Glutamatergic neuron (in vitro differentiated cells): Measurements from ENCODE around the gene LRRC26. TPM values are rescaled to one million over a fixed set of nuclear protein-coding genes. Genes with fewer than 3 reads are reported as not detected.

ENCODE experiments used
- DNase-seq: peaks from one replicate; pipeline ENCODE4 v3.0.0; 2022
- H3K27ac Mint-ChIP-seq: one replicate; pipeline ENCODE4 v1.8.0; 2020; ENCODE audit warnings: mild to moderate bottlenecking, mixed read lengths, inconsistent platforms; ENCODE audit not compliant: unreplicated experiment
- H3K27me3 Mint-ChIP-seq: one replicate; pipeline ENCODE4 v1.8.0; 2020; ENCODE audit warnings: mild to moderate bottlenecking, moderate library complexity, mixed read lengths, inconsistent platforms; ENCODE audit not compliant: unreplicated experiment
- H3K36me3 Mint-ChIP-seq: one replicate; pipeline ENCODE4 v1.8.0; 2020; ENCODE audit warnings: mild to moderate bottlenecking, mixed read lengths, inconsistent platforms; ENCODE audit not compliant: unreplicated experiment
- H3K4me1 Mint-ChIP-seq: one replicate; pipeline ENCODE4 v1.8.0; 2020; ENCODE audit warnings: mild to moderate bottlenecking, low read depth, mixed read lengths, inconsistent platforms; ENCODE audit not compliant: unreplicated experiment
- H3K4me3 Mint-ChIP-seq: one replicate; pipeline ENCODE4 v1.8.0; 2020; ENCODE audit warnings: mild to moderate bottlenecking, mixed read lengths, inconsistent platforms; ENCODE audit not compliant: unreplicated experiment
- H3K9me3 Mint-ChIP-seq: one replicate; pipeline ENCODE4 v1.8.0; 2020; ENCODE audit warnings: mild to moderate bottlenecking, moderate library complexity, mixed read lengths, inconsistent platforms; ENCODE audit not compliant: unreplicated experiment
- CTCF ChIP-seq: fragments of 200-600 bp; sonication (generic); IDR thresholded peaks from one replicate; pipeline ENCODE4 v1.5.0; 2021; ENCODE audit not compliant: partially characterized antibody, unreplicated experiment
- total RNA-seq: library from RNA; stranded (reverse); fragmentation: NEBNext Ultra II Directional; extraction: Animal tissue kit (Norgen Biotek cat#: 25700); gene quantifications from one replicate; pipeline ENCODE4 v1.2.1, GENCODE V29; 2021; ENCODE audit not compliant: unreplicated experiment

Gene LRRC26
- total RNA-seq, 1 donor from 2014 or later = 0.98 TPM

GRCh38 chr9:137216188-137216965 is 46.5 kb upstream of the LRRC26 start:
- Mint-ChIP-seq H3K36me3 (no peaks in the 10 kb centered on the region), H3K9me3 (peaks cover 8% of the 10 kb centered on the region), H3K4me3 (no peak overlapping the region), H3K27me3 (peaks cover 7% of the 10 kb centered on the region), H3K27ac (no peak overlapping the region), H3K4me1 (peaks cover 4% of the 10 kb centered on the region)
- TF ChIP-seq CTCF = no peak
- DNase-seq = no peak

DNA sequence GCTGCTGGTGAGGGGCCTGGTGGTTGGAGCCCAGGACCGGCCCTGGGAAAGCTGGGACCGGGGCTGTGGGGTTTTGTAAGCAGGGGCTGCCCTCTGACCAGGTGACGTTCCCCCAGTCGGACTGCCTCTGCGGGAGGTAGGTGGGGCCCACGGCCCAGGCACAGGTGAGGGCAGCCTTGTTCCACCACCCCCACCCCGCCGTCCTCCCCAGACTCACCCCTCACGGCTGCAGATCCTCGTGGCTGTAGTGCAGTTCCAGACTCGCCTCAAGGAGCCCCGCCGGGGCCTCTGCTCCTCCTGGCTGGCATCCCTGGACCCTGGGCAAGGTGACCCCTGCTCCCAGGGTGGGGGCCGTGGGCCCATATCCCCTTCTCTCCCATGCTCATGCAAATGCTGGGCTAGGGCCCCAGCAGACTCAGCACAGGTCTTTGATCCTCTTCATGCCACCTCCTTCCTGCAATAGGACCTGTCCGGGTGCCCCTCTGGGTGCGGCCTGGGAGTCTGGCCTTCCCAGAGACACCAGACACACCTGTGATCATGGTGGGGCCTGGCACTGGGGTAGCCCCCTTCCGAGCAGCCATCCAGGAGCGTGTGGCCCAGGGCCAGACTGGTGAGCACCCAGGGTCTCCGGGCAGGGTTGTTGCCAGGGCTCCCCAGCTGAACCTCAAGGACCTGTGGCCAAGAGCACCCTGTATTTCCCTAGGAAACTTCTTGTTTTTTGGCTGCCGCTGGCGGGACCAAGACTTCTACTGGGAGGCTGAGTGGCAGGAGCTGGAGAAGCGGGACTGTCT is 45.5 kb upstream of the LRRC26 start:
- Mint-ChIP-seq H3K4me1 (peaks cover 4% of the 10 kb centered on the region), H3K4me3 (no peak overlapping the region), H3K36me3 (peaks cover 4% of the 10 kb centered on the region), H3K9me3 (peaks cover 8% of the 10 kb centered on the region), H3K27ac (no peak overlapping the region), H3K27me3 (peaks cover 9% of the 10 kb centered on the region)
- no peak for DNase-seq
- TF ChIP-seq CTCF = no peak

- H3K9me3 Mint-ChIP-seq = peaks cover 7% of the 10 kb centered on the region
- no peak overlapping the region for H3K27ac Mint-ChIP-seq
- peaks cover 4% of the 10 kb centered on the region for H3K36me3 Mint-ChIP-seq
- peaks cover 4% of the 10 kb centered on the region for H3K4me1 Mint-ChIP-seq
- DNase-seq = no peak
- TF ChIP-seq CTCF = no peak
- peaks cover 9% of the 10 kb centered on the region for H3K27me3 Mint-ChIP-seq
- H3K4me3 Mint-ChIP-seq = no peak overlapping the region
These were observed 44.8 kb upstream of the LRRC26 start for GRCh38 chr9:137214620-137215019.

DNA sequence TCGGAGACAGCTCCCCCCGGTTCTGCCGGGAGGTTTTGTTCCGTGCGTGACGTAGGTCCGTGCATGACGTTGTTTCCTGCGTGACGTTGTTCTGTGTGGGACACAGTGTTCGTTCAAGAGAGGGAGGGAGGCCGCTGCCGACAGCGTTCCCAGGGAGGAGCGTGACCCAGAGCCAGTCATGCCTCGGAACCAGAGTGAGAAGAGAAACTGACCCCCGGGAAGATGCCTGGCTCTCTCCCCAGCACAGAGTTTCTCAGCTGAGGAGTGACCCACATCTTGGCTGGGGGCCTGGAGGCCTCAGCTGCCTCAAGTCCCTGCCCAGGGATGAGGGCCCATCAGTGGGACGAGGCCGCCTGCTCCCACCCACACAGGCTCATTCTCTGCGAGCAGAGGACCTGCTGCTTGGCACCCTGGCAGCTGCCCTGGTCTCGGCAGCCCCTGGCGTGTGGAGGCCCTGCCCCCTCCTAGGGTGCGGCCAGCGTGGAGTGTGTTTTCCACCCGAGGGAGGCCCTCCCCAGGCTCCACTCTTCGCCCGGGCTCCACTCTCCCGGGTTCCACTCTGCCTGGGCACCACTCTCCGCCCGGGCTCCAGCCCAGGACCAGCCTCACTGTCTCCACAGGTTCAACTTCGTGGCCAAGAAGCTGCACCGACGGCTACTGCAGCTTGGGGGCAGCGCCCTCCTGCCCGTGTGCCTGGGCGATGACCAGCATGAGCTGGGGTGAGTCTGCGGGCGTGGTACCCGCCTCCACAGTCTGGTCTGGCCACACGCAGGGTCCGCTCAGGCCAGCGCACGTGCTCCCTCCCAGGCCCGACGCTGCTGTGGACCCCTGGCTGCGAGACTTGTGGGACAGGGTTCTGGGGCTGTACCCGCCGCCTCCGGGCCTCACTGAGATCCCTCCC is 43.6 kb upstream of the LRRC26 start:
- H3K4me1 Mint-ChIP-seq = peaks cover 1% of the 10 kb centered on the region
- DNase-seq = no peak
- TF ChIP-seq CTCF = no peak
- no peak overlapping the region for H3K27ac Mint-ChIP-seq
- H3K9me3 Mint-ChIP-seq = peaks cover 2% of the 10 kb centered on the region
- H3K36me3 Mint-ChIP-seq = peaks cover 4% of the 10 kb centered on the region
- H3K4me3 Mint-ChIP-seq = no peak overlapping the region
- peaks cover 7% of the 10 kb centered on the region for H3K27me3 Mint-ChIP-seq
